SK-MEL-5 (cell line): ENCODE data around the gene KCNJ16. TPM values are rescaled to one million over a fixed set of nuclear protein-coding genes. Genes with fewer than 3 reads are reported as not detected.

Experiments
- DNase-seq: peaks from one replicate; pipeline ENCODE4 v3.0.0-alpha.2; 2016; ENCODE audit warnings: low read depth, low spot score
- in situ Hi-C: cut with HindIII; loops from 2 replicates; pipeline ENCODE4 v1.10.0; 2016; ENCODE audit warnings: low sequenced_read_pairs, high pct_unique_total_duplicates, low pct_unique_long_range_greater_than_20kb
- total RNA-seq: library from RNA; depleted of rRNA; stranded (reverse); fragments of >200 nt; shearing (Covaris generic); gene quantifications from 2 replicates; pipeline ENCODE4 v1.2.3, GENCODE V29; 2014

The KCNJ16 gene
- total RNA-seq, 1 experiment from 2014 or later: 0.03 TPM

DNA sequence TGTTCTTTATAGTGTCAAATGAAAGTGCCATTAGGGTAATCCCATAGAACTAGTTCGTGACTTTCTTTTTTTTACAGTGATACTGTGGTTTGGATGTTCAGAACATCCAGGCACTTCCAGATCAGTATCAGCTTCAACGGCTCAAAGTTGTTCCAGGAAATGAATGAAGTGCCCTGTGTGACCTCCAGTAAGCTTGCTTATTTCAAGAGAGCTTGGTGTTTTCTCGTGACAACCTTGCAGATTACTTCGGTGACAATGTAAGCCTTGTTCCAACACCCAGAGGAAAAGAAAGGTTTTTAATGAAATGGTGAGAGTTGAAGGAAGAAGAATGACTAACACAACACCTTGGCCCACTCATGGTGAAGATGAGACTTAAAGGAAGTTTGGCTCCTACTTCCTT lies 16.0 kb upstream of the KCNJ16 start:
- DNase-seq: peak; percentile 43
- in situ Hi-C loops: no loop called here

GRCh38 chr17:70059649-70060048 lies 15.4 kb upstream of the KCNJ16 start:
- in situ Hi-C loops: no loop called here
- no peak for DNase-seq

- in situ Hi-C loops: no loop called here
- no peak for DNase-seq
Observed at GRCh38 chr17:70060415-70060814, 14.6 kb upstream of the KCNJ16 start.

- DNase-seq: no peak
- in situ Hi-C loops: no loop called here
Observed at GRCh38 chr17:70067134-70067533, 7.9 kb upstream of the KCNJ16 start.

DNA sequence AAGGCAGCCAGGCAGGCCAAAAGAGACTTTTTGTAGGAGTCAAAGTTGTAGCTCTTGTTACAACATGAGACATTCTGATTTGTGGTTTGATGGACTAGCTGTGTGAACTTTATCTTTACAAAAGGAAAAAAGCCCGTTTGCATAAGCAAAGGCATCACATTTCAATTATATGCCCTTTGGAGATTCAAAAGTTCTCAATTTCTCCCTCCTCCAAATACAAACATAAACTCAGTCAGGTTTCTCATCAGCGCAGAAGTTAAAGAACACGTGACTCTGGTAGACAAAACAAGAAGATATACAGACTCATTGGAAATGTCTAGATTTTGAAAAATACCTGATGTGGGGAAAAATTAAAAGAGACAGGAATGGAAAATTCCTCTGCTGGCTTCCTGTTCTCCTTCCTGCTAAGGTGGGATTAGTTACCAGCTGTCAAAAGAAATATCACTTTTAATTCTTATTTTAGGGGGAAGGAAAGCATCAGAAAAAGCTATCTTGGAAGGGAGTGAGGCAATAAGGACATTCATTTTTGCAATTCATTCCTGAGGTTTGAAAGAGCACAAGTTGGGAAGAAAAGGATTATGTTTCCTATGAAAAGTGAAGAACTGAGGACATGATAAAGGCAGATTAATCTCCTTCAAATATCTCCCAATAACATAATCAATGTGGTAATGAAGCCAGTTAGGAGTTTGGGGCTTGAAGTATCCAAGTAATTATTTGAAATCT lies 4.6 kb upstream of the KCNJ16 start:
- in situ Hi-C loops: no loop called here
- DNase-seq: no peak

DNA sequence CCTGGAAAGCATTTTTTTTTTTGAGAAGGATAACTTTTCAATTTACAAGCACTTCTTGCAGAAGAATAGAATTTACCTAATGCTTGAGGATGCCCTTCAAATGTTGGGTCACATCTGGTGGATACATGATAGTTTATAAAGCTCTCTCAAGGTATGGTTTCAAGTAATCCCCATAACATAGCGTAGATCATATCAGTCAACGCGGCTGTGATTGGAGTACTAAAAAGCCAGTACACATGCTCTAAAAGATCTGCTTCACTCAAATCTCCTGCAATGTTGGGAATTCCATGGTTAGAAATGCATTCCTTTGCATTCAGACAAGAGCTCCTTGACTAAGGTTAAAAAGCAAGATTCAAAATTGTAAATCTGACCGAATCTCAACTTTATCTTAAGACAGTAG lies 3.9 kb upstream of the KCNJ16 start:
- in situ Hi-C loops: no loop called here
- DNase-seq: no peak

DNA sequence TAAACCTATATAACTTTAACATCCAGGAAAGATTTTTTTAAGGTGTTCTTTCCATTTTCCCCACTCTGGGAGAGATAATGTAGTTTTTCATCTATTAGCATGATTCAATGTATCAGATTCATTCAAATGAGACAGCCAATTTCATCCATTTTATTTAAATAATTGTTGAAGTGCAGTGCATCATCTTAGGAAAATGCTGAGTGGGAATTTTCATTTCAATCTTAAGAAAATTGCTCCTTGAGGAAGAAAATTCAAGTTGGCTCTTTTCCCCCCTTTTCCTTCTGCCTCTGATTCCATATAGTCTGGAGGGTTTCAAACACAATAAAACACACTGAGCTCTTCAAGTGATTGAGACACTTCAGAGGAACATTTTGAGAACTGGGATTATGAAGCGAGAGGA lies 3.4 kb upstream of the KCNJ16 start:
- DNase-seq: no peak
- in situ Hi-C loops: no loop called here

DNA sequence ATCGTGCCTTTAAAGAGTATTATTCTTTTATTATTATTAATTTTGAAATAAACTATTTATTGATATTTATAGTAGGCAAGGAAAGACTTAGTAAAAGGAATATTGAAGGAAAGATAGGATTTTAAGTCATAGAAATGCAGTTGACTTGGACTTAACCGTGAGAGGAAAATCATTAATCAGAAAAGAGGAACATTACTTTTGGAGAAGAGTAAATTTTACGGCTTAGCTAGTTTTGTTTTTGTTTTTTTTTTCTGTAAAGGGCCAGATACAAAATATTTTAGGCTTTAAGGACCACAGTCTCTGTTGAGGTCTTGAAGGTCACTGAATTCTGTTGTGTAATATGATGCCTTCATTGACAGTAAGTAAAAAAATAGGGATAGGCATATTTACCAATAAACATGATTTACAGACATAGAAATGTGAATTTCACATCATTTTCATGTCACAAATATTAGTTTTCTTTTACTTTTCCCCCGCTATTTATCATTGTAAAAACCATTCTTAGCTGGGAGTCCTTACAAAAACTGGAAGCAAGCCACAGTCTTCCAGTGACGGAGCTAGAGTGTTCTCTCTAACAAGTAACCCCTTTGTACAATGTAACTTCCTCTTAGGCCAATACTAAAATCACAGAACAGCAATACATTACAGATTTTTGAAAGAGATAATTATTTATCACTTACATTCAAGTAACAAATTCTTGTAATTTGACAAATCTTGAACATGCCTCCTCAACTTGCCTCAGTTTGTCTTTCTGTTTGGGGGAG lies 2.3 kb upstream of the KCNJ16 start:
- DNase-seq: peak; percentile 77
- in situ Hi-C loops: no loop called here

- no peak for DNase-seq
- in situ Hi-C loops: no loop called here
Observed at GRCh38 chr17:70073310-70073709, 1.7 kb upstream of the KCNJ16 start.

DNA sequence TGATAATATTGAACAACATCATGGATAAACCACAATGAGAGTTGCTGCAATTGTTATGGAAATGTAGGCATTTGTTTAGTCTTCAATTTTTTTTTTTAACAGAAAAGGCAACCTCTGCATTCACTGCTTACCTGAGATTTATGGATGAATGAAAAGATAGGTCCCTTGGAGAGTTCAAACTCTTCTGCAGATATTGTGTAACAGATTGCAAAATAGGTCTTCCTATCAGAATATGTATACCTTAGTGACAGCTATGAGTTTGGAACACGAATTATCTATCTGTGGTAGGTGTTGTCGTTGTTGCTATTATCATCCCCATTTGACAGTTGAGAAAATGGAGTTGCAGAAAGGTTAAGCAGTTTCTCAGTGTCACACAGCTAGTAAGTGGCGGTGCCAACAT lies 1.2 kb upstream of the KCNJ16 start:
- DNase-seq: no peak
- in situ Hi-C loops: no loop called here

GRCh38 chr17:70074236-70074830 lies 692 bp upstream of the KCNJ16 start:
- DNase-seq: no peak
- in situ Hi-C loops: no loop called here

- in situ Hi-C loops: no loop called here
- DNase-seq: peak; percentile 56
Observed at GRCh38 chr17:70076189-70076588, 1.2 kb downstream of the KCNJ16 start.

DNA sequence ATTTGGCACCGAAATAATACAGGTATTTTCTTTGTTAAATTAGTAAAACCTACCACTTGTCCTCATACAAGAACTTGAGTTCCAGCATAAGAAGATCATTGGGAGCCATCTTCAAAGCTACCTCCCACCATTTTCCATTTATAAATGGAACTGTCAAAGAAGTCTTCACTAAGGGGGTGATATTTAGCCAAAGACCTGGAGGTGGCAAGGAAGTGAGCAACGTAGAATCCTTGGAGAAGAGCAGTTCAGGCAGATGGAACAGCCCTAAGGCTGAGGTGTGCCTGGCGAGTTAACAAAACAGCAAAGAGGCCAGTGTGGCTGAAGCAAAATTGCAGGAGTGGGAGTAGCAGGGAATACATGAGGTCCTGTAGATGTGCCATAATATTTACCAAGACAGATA lies 1.8 kb downstream of the KCNJ16 start:
- no peak for DNase-seq
- in situ Hi-C loops: no loop called here

GRCh38 chr17:70078549-70078948 lies 3.5 kb downstream of the KCNJ16 start:
- in situ Hi-C loops: no loop called here
- DNase-seq: no peak

- no peak for DNase-seq
- in situ Hi-C loops: no loop called here
Observed at GRCh38 chr17:70078994-70079531, 4.0 kb downstream of the KCNJ16 start.

GRCh38 chr17:70080541-70081347 lies 5.7 kb downstream of the KCNJ16 start:
- DNase-seq: peak; percentile 43
- in situ Hi-C loops: no loop called here

DNA sequence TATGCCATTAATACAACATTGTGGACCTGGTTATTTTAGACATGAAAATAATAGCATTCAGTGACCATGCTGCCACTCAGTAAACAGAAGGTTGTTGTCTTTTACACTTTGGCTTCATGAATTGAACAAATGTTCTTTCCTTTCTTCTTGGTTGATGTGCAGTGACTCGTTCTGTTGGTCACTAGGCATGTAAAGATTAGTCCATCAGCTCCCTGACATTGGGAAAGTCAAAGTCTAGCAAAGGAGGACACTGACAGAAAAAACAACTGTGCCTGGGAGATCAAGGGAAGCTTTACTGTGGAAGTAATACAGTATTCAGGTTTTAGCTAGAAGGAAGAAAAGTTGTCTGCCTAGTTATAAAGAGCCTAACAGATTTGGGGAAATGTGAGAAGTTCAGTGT lies 6.9 kb downstream of the KCNJ16 start:
- in situ Hi-C loops: no loop called here
- DNase-seq: no peak

- in situ Hi-C loops: no loop called here
- DNase-seq: peak; percentile 26
Observed at GRCh38 chr17:70084476-70084875, 9.5 kb downstream of the KCNJ16 start.
